Caco-2 (cell line): ENCODE data around the gene ALOX15B. TPM values are rescaled to one million over a fixed set of nuclear protein-coding genes. Genes with fewer than 3 reads are reported as not detected.

Experiments used
- BruUV-seq: library from RNA; stranded (reverse); fragments of 400-500 nt; replicated peaks from 2 replicates; lab custom pipeline; 2021; lab: Mats Ljungman, UMichigan
- CTCF ChIA-PET: fragments of 300-600 bp; sonication (Branson Sonifier 250); formaldehyde crosslinking; loops from one replicate; lab custom pipeline; 2022; ENCODE audit warnings: antibody characterized with exemption; lab: Charles Lee
- POLR2A ChIA-PET: fragments of 300-600 bp; sonication (Branson Sonifier 250); formaldehyde crosslinking; loops from one replicate; lab custom pipeline; 2022; ENCODE audit warnings: antibody characterized with exemption; lab: Charles Lee
- DNase-seq, 2 experiments: peaks; one replicate each; pipeline versions ENCODE4 v3.0.0 to v3.0.0-alpha.2; 2020 to 2022
- H3K27me3 ChIP-seq: replicated peaks from 2 replicates; pipeline ENCODE4 v1.6.0; 2011; ENCODE audit warnings: low read length; ENCODE audit not compliant: control insufficient read depth, insufficient read depth
- H3K36me3 ChIP-seq: 2 replicates; pipeline ENCODE4 v1.5.1; 2011; ENCODE audit warnings: low read length; ENCODE audit not compliant: control insufficient read depth, insufficient read depth
- H3K4me1 ChIP-seq: fragments of 250-450 bp; sonication (Bioruptor Pico); 2 replicates; pipeline ENCODE4 v1.5.1; 2020; ENCODE audit warnings: mild to moderate bottlenecking
- H3K4me3 ChIP-seq: 2 replicates; pipeline ENCODE4 v1.5.1; 2011; ENCODE audit warnings: low read depth, mild to moderate bottlenecking, control low read depth, low read length
- H3K9me3 ChIP-seq: fragments of 250-450 bp; sonication (Bioruptor Pico); 2 replicates; pipeline ENCODE4 v1.5.1; 2020; ENCODE audit warnings: mild to moderate bottlenecking, moderate library complexity
- H3K27ac Mint-ChIP-seq: one replicate; pipeline ENCODE4 v1.8.0; 2022; ENCODE audit warnings: mixed read lengths; ENCODE audit not compliant: unreplicated experiment
- H3K27me3 Mint-ChIP-seq: one replicate; pipeline ENCODE4 v1.8.0; 2022; ENCODE audit warnings: mixed read lengths; ENCODE audit not compliant: insufficient read depth, unreplicated experiment
- H3K36me3 Mint-ChIP-seq: one replicate; pipeline ENCODE4 v1.8.0; 2022; ENCODE audit warnings: mild to moderate bottlenecking, mixed read lengths; ENCODE audit not compliant: insufficient read depth, unreplicated experiment
- H3K4me1 Mint-ChIP-seq: one replicate; pipeline ENCODE4 v1.8.0; 2022; ENCODE audit warnings: low read depth, mixed read lengths; ENCODE audit not compliant: unreplicated experiment
- H3K4me3 Mint-ChIP-seq: one replicate; pipeline ENCODE4 v1.8.0; 2022; ENCODE audit warnings: mild to moderate bottlenecking, moderate library complexity, mixed read lengths; ENCODE audit not compliant: unreplicated experiment
- H3K9me3 Mint-ChIP-seq: one replicate; pipeline ENCODE4 v1.8.0; 2022; ENCODE audit warnings: mixed read lengths; ENCODE audit not compliant: unreplicated experiment
- intact Hi-C: fragments of 100-400 bp; cut with micrococcal nuclease; formaldehyde crosslinking; loops from one replicate; pipeline ENCODE4 v1.10.0; 2022; ENCODE audit not compliant: unreplicated experiment
- total RNA-seq: library from RNA; stranded (reverse); gene quantifications from 2 replicates; pipeline ENCODE4 v1.2.3, GENCODE V29; 2022
- TF ChIP-seq, protein P1 (sequence below), 2 experiments: fragments of 200-600 bp in 1 of 2; IDR thresholded peaks; 1 replicate in 1 of 2; 2 replicates in 1 of 2; pipeline versions ENCODE4 v1.5.1 to v1.8.0; 2011 to 2022; ENCODE audit warnings: antibody characterized with exemption in 1 of 2, control low read depth in 1 of 2, inconsistent platforms in 1 of 2, low read depth in 1 of 2, low read length in 1 of 2, mild to moderate bottlenecking in 1 of 2, moderate library complexity in 1 of 2; ENCODE audit not compliant: insufficient read depth in 1 of 2, severe bottlenecking in 1 of 2, unreplicated experiment in 1 of 2

The ALOX15B gene
- total RNA-seq, 1 experiment from 2014 or later = not detected

- Histone ChIP-seq H3K9me3 (no peaks in the 10 kb centered on the region), H3K36me3 (no peaks in the 10 kb centered on the region), H3K27me3 (no peaks in the 10 kb centered on the region), H3K4me1 (no peaks in the 10 kb centered on the region), H3K4me3 (no peak overlapping the region)
- no peaks in the 10 kb centered on the region for H3K36me3 Mint-ChIP-seq
- no peak overlapping the region for H3K4me3 Mint-ChIP-seq
- H3K27me3 Mint-ChIP-seq = peaks cover 3% of the 10 kb centered on the region
- H3K27ac Mint-ChIP-seq = no peak overlapping the region
- no peaks in the 10 kb centered on the region for H3K4me1 Mint-ChIP-seq
- no peak for DNase-seq
- CTCF ChIA-PET = interaction anchor here (0.9 kb wide), 1 partner anchor 13 kb away, joined by 4 read pairs; no protein-coding TSS in a partner anchor
- H3K9me3 Mint-ChIP-seq = no peaks in the 10 kb centered on the region
- intact Hi-C loops = no loop called here
- TF ChIP-seq, protein P1, sequence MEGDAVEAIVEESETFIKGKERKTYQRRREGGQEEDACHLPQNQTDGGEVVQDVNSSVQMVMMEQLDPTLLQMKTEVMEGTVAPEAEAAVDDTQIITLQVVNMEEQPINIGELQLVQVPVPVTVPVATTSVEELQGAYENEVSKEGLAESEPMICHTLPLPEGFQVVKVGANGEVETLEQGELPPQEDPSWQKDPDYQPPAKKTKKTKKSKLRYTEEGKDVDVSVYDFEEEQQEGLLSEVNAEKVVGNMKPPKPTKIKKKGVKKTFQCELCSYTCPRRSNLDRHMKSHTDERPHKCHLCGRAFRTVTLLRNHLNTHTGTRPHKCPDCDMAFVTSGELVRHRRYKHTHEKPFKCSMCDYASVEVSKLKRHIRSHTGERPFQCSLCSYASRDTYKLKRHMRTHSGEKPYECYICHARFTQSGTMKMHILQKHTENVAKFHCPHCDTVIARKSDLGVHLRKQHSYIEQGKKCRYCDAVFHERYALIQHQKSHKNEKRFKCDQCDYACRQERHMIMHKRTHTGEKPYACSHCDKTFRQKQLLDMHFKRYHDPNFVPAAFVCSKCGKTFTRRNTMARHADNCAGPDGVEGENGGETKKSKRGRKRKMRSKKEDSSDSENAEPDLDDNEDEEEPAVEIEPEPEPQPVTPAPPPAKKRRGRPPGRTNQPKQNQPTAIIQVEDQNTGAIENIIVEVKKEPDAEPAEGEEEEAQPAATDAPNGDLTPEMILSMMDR (IDR thresholded peaks at IDR 0.05; ENCODE audit: insufficient read depth in 1 of 2, low read depth in 1 of 2, low read length in 1 of 2, severe bottlenecking in 1 of 2, unreplicated experiment in 1 of 2) = no peak
- no TSS peak for BruUV-seq
- POLR2A ChIA-PET = no interaction called here
Observed at GRCh38 chr17:8002721-8003593, 35.9 kb upstream of the ALOX15B start.

GRCh38 chr17:8003594-8004181 is 35.2 kb upstream of the ALOX15B start:
- BruUV-seq = no TSS peak
- Mint-ChIP-seq H3K4me1 (no peaks in the 10 kb centered on the region), H3K9me3 (no peaks in the 10 kb centered on the region), H3K27ac (no peak overlapping the region), H3K4me3 (no peak overlapping the region), H3K36me3 (no peaks in the 10 kb centered on the region), H3K27me3 (peaks cover 3% of the 10 kb centered on the region)
- intact Hi-C loops = no loop called here
- Histone ChIP-seq H3K9me3 (no peaks in the 10 kb centered on the region), H3K36me3 (no peaks in the 10 kb centered on the region), H3K27me3 (no peaks in the 10 kb centered on the region), H3K4me3 (no peak overlapping the region), H3K4me1 (no peaks in the 10 kb centered on the region)
- ChIA-PET POLR2A (no interaction called here), CTCF (no interaction called here)
- no peak for DNase-seq
- TF ChIP-seq, protein P1 (IDR thresholded peaks at IDR 0.05; ENCODE audit: insufficient read depth in 1 of 2, low read depth in 1 of 2, low read length in 1 of 2, severe bottlenecking in 1 of 2, unreplicated experiment in 1 of 2) = no peak

DNA sequence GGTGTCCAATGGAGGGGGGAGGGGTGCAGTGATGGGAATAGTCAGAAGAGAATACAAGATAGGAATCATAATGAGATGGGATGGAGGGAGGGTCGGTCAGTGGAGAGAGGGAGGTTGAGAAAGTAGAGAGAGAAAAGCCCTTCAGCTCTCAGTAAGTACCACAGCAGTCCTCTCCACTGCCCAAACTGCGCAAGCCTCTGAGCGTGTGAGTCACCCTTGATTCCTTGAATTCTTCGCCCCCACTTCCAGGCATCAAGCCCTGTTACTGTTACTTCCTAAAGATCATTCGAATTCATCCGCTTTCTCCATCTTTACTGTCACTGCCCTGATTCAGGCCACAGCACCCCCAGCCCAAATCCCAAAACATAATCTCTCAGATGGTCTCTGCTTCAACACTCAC is 34.0 kb upstream of the ALOX15B start:
- Mint-ChIP-seq H3K27ac (no peak overlapping the region), H3K4me3 (no peak overlapping the region), H3K4me1 (no peaks in the 10 kb centered on the region), H3K36me3 (no peaks in the 10 kb centered on the region), H3K27me3 (peaks cover 3% of the 10 kb centered on the region), H3K9me3 (no peaks in the 10 kb centered on the region)
- Histone ChIP-seq H3K36me3 (no peaks in the 10 kb centered on the region), H3K9me3 (no peaks in the 10 kb centered on the region), H3K4me1 (no peaks in the 10 kb centered on the region), H3K4me3 (no peak overlapping the region), H3K27me3 (no peaks in the 10 kb centered on the region)
- ChIA-PET CTCF (no interaction called here), POLR2A (no interaction called here)
- intact Hi-C loops = no loop called here
- no peak for DNase-seq
- no TSS peak for BruUV-seq
- TF ChIP-seq, protein P1 (IDR thresholded peaks at IDR 0.05; ENCODE audit: insufficient read depth in 1 of 2, low read depth in 1 of 2, low read length in 1 of 2, severe bottlenecking in 1 of 2, unreplicated experiment in 1 of 2) = no peak
